ENCODE results near the gene ONECUT2. TPM values are rescaled to one million over a fixed set of nuclear protein-coding genes. Genes with fewer than 3 reads are reported as not detected.

The ONECUT2 gene
- total and polyA plus RNA-seq, 12 donors = 0.07 to 4.6 (median 0.23) TPM; not detected in 1

DNA sequence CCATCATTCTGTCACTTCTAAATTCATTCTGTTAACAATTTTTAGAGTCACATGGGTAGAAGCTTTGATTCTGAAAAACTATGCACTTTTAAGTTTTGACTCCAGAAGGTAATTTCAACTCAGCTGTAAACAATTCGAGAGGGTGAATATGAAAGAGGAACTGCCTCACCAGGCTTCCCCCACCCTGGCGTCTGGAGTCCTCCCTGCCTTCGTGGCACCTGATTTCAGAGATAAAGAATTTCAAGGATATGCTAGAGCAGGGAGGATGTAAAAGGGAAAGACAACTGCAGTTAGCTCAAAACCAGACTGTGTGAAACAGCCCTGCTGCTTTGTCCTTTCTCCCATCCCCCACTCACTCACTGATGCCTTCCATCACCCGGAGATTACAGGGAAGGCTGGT lies 40.7 kb downstream of the ONECUT2 start:
- Histone ChIP-seq H3K4me3 (no peak overlapping the region), H3K4me1 (replicated peaks in 1 of 2) (no peaks in the 10 kb centered on the region), H3K36me3 (replicated peaks in 1 of 2) (no peaks in the 10 kb centered on the region), H3K27me3 (no peaks in the 10 kb centered on the region), H3K27ac (no peak overlapping the region), H3K9me3 (replicated peaks in 1 of 3) (no peaks in the 10 kb centered on the region)
- no peak for TF ChIP-seq POLR2A (IDR thresholded peaks at IDR 0.05)
- TF ChIP-seq, protein P1, sequence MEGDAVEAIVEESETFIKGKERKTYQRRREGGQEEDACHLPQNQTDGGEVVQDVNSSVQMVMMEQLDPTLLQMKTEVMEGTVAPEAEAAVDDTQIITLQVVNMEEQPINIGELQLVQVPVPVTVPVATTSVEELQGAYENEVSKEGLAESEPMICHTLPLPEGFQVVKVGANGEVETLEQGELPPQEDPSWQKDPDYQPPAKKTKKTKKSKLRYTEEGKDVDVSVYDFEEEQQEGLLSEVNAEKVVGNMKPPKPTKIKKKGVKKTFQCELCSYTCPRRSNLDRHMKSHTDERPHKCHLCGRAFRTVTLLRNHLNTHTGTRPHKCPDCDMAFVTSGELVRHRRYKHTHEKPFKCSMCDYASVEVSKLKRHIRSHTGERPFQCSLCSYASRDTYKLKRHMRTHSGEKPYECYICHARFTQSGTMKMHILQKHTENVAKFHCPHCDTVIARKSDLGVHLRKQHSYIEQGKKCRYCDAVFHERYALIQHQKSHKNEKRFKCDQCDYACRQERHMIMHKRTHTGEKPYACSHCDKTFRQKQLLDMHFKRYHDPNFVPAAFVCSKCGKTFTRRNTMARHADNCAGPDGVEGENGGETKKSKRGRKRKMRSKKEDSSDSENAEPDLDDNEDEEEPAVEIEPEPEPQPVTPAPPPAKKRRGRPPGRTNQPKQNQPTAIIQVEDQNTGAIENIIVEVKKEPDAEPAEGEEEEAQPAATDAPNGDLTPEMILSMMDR (IDR thresholded peaks at IDR 0.05) = no peak
- no peak for DNase-seq
- WGBS, 4 donors = 43 to 52% (median 49%) methylated on average over 4 of the region's 4 CpGs
- intact Hi-C loops (cut with DNase I) = no loop called here

DNA sequence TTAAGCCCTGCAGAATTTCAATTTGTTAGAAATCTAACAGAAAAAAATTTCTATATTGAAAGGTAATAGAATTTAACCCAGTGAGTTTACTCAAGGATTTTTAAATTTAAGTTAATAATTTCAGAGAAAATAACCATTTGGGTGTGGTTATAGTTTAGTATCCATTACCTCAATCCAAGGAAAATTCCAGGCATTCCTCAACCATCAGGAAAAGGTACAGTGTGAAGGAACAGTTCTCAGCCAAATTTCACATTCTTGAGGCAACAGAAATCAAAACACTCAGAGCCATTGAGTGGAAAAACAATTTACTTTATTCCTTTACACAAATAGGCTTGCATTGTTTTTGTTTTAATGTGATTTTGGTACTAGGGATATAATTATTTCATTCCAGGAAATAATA lies 45.6 kb downstream of the ONECUT2 start:
- DNase-seq = no peak
- Histone ChIP-seq H3K4me3 (no peak overlapping the region), H3K9me3 (replicated peaks in 1 of 3) (no peaks in the 10 kb centered on the region), H3K27ac (no peak overlapping the region), H3K27me3 (no peaks in the 10 kb centered on the region), H3K36me3 (replicated peaks in 1 of 2) (no peaks in the 10 kb centered on the region), H3K4me1 (replicated peaks in 1 of 2) (no peaks in the 10 kb centered on the region)
- TF ChIP-seq POLR2A (IDR thresholded peaks at IDR 0.05) = no peak
- TF ChIP-seq, protein P1 (IDR thresholded peaks at IDR 0.05) = no peak
- intact Hi-C loops (cut with DNase I) = no loop called here

DNA sequence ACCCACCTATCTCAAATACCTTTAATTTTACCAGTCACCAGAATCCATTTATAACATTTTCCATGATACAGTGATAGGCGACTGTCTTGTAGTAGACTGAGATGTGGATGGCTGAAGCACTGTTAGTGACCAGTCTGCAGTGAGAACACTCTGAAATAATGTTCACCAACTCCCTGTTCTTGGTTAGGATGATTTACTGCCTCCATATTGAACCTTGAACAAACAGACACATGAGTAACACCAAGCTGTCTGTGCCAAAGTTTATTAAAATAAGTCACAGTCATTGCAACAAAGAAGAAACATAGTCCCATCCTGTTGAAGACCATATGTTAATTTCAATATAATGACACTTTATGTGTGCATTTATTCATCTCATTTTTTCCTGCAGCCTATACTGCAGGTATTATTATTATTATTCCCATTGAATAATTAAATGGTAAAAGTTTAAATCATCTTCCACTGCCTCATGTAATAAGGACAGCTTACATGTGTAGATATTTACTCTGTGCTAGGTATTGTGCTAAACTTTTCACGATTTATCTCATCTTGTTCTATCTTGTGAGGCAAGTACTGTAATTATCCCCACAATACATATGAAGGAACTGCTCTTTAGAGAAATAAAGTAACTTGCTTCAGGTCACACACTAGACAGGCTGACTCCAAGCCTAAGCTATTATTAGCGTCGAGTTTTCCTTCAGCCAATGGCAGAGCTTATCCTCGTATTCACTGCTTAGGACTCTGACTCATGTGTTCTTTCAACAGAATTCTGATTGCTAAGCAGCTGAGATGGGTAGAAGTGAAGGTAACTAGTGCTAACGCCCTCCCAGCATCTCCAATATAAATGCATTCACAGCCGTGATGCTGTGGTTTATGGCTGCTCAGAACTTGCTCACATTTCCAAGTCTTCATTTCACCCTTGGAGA lies 62.5 kb downstream of the ONECUT2 start:
- intact Hi-C loops (cut with DNase I) = no loop called here
- Histone ChIP-seq H3K27me3 (no peaks in the 10 kb centered on the region), H3K4me3 (no peak overlapping the region), H3K36me3 (replicated peaks in 1 of 2) (no peaks in the 10 kb centered on the region), H3K4me1 (replicated peaks in 1 of 2) (no peaks in the 10 kb centered on the region), H3K9me3 (replicated peaks in 1 of 3) (no peaks in the 10 kb centered on the region), H3K27ac (no peak overlapping the region)
- WGBS, 4 donors = 40 to 52% (median 46%) methylated on average over 6 to 7 of the region's 7 CpGs
- no peak for TF ChIP-seq POLR2A (IDR thresholded peaks at IDR 0.05)
- TF ChIP-seq, protein P1 (IDR thresholded peaks at IDR 0.05) = no peak
- peak in 2 of 7 donors; percentile 1 to 16 for DNase-seq

DNA sequence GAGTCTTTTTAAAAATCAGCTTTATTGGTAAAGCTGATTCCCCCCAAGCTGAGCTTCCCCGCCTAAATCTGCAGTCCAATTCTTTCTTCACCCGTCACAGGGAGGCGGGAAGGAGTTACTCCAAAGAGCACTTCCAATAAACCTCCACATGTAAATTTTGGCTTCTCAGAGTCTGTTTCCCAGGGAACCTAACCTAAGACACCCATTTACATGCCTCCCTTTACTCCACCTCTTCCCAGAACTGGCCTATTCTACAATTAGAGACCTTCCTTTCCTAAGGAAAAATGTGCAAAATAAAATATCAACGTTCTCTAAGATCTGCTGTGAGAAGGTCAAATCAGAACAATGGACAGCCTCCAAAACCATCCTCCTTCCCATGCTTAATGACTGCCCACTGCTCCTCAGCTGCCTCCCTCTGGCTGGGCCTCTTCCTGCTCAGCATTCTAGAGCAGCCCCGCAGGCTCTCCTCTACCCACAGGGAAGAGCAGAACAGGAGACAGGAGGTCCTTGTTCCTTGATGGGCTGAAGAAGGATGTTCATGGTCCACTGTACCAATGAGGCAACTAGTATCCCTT lies 63.6 kb downstream of the ONECUT2 start:
- H3K9me3 ChIP-seq (replicated peaks in 1 of 3) = no peaks in the 10 kb centered on the region
- no peaks in the 10 kb centered on the region for H3K36me3 ChIP-seq (replicated peaks in 1 of 2)
- no peak overlapping the region for H3K27ac ChIP-seq
- 48 to 80% (median 65%) methylated on average over 4 to 5 of the region's 5 CpGs for WGBS, 4 donors
- H3K4me1 ChIP-seq (replicated peaks in 1 of 2) = no peaks in the 10 kb centered on the region
- TF ChIP-seq, protein P1 (IDR thresholded peaks at IDR 0.05) = no peak
- no peak for TF ChIP-seq POLR2A (IDR thresholded peaks at IDR 0.05)
- no peak for DNase-seq
- intact Hi-C loops (cut with DNase I) = no loop called here
- H3K27me3 ChIP-seq = no peaks in the 10 kb centered on the region
- H3K4me3 ChIP-seq = no peak overlapping the region
